Thyroid gland (tissue), 4 donors: ENCODE measurements around the gene ORM2. TPM values are rescaled to one million over a fixed set of nuclear protein-coding genes. Genes with fewer than 3 reads are reported as not detected.

ENCODE experiments used
- DNase-seq, 2 donors: peaks; one replicate each; pipeline ENCODE4 v3.0.0-alpha.2; 2019
- H3K27ac ChIP-seq, 3 donors: fragments of 200-600 bp; sonication (generic); 1 replicate in 2 of 3; 2 replicates in 1 of 3; pipeline ENCODE4 v1.5.1; 2016 to 2019; ENCODE audit warnings: mild to moderate bottlenecking in 1 of 3, moderate library complexity in 1 of 3
- H3K27me3 ChIP-seq: fragments of 200-600 bp; sonication (generic); one replicate; pipeline ENCODE4 v1.5.1; 2019
- H3K36me3 ChIP-seq, 2 donors: fragments of 200-600 bp; sonication (generic); one replicate each; pipeline ENCODE4 v1.5.1; 2016 to 2019
- H3K4me1 ChIP-seq, 2 donors: fragments of 200-600 bp; sonication (generic); one replicate each; pipeline ENCODE4 v1.5.1; 2017 to 2019
- H3K4me3 ChIP-seq, 3 donors: fragments of 200-600 bp; sonication (generic); replicated peaks in 1 of 3; 1 replicate in 2 of 3; 2 replicates in 1 of 3; pipeline ENCODE4 v1.5.1; 2016; ENCODE audit warnings: mild to moderate bottlenecking in 1 of 3
- H3K9me3 ChIP-seq: fragments of 200-600 bp; sonication (generic); one replicate; pipeline ENCODE4 v1.5.1; 2017
- POLR2A ChIP-seq, 2 donors: fragments of 450-650 bp; IDR thresholded peaks; one replicate each; pipeline ENCODE4 v1.6.1; 2017; ENCODE audit warnings: antibody characterized with exemption in 2 of 2, mild to moderate bottlenecking in 2 of 2, moderate library complexity in 1 of 2
- WGBS, 2 donors: methylation state at CpG; one replicate each; pipeline ENCODE4 v1.1.5; 2017; 5-methylcytosine and 5-hydroxymethylcytosine counted together
- intact Hi-C: fragments of 100-400 bp; cut with DNase I; formaldehyde crosslinking; loops from one replicate; pipeline ENCODE4 v1.15.1; 2023
- total RNA-seq, 4 donors: library from RNA; depleted of rRNA; stranded (reverse); fragments of >200 nt; gene quantifications; one replicate each; pipeline ENCODE4 v1.2.3, GENCODE V29; 2016
- TF ChIP-seq, protein P1 (sequence below), 6 experiments: fragments of 200-600 bp in 3 of 6; fragments of 450-650 bp in 3 of 6; sonication (generic) in 3 of 6; IDR thresholded peaks; one replicate each; pipeline ENCODE4 v1.5.1; 2016 to 2019; ENCODE audit warnings: antibody characterized with exemption in 6 of 6, mild to moderate bottlenecking in 2 of 6, inconsistent platforms in 1 of 6, moderate library complexity in 1 of 6

Gene ORM2
- total RNA-seq, 4 donors from 2014 or later: not detected

DNA sequence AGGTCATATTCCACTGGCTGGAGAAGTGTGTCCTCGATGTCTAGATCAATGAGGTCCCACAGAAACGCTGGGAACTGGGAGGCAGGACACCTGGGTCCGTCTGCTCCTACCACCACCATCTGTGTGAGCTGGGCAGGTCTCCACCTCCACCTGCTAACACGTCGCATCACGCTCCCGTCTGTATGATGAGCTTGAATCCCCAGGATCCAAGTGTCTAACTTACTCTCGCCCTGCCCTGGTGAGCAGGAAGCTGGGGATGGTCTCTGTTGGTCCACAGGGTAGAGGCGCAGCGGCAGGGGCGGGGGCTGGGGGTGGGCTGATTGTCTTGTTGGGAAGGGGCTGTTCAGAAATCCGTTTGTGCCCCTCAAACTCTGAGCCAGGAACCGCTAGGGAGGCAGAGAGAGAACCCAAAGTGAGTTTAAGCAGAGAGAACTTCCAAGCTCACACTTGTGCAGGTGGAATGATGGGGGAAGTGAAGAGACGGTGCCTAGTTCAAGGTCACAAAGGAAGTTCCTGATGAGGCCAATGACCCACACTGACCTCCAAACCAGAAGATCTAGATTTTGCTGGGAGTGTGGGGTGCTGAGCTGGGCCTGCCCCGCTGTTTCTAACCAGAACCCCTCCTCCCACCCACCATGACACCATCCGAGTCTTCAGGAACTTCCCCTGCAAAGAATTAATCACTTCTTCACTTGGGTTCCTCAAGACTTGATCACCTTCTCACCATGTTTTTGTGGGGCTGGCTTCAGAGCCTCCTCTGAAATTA lies 21.1 kb downstream of the ORM2 start:
- H3K4me1 ChIP-seq: peaks cover 0 to 12% of the 10 kb centered on the region in 2 donors
- WGBS, 2 donors: 94 to 96% methylated on average over 16 of the region's 16 CpGs
- intact Hi-C loops: no loop called here
- no peaks in the 10 kb centered on the region for H3K9me3 ChIP-seq
- no peak for DNase-seq
- no peaks in the 10 kb centered on the region for H3K27me3 ChIP-seq
- TF ChIP-seq, protein P1, sequence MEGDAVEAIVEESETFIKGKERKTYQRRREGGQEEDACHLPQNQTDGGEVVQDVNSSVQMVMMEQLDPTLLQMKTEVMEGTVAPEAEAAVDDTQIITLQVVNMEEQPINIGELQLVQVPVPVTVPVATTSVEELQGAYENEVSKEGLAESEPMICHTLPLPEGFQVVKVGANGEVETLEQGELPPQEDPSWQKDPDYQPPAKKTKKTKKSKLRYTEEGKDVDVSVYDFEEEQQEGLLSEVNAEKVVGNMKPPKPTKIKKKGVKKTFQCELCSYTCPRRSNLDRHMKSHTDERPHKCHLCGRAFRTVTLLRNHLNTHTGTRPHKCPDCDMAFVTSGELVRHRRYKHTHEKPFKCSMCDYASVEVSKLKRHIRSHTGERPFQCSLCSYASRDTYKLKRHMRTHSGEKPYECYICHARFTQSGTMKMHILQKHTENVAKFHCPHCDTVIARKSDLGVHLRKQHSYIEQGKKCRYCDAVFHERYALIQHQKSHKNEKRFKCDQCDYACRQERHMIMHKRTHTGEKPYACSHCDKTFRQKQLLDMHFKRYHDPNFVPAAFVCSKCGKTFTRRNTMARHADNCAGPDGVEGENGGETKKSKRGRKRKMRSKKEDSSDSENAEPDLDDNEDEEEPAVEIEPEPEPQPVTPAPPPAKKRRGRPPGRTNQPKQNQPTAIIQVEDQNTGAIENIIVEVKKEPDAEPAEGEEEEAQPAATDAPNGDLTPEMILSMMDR (IDR thresholded peaks at IDR 0.05): no peak
- no peak for TF ChIP-seq POLR2A (IDR thresholded peaks at IDR 0.05)
- peaks cover 25 to 54% of the 10 kb centered on the region in 2 donors for H3K36me3 ChIP-seq
- no peak overlapping the region for H3K27ac ChIP-seq
- no peak overlapping the region for H3K4me3 ChIP-seq

DNA sequence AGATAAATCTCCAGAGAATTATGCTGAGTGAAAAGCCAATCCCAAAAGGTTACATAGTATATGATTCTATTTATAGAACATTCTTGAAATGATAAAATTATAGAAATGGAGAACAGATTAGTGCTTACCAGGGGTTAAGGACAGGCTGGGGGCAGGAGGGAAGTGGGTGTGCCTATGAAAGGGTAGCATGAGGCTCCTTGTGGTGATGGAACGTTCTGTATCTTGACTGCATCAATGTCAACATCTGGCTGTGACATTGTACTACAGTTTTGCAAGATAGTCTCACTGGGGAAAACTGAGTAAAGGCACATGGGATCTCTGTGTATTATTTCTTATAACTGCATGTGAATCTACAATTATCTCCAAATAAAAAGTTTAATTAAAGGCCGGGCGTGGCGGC lies 22.3 kb downstream of the ORM2 start:
- no peaks in the 10 kb centered on the region for H3K27me3 ChIP-seq
- intact Hi-C loops: no loop called here
- TF ChIP-seq POLR2A (IDR thresholded peaks at IDR 0.05): no peak
- TF ChIP-seq, protein P1 (IDR thresholded peaks at IDR 0.05): no peak
- WGBS, 2 donors: 87 to 93% methylated on average over 4 of the region's 4 CpGs
- no peak overlapping the region for H3K27ac ChIP-seq
- H3K9me3 ChIP-seq: no peaks in the 10 kb centered on the region
- no peak for DNase-seq
- H3K36me3 ChIP-seq: peaks cover 18 to 58% of the 10 kb centered on the region in 2 donors
- H3K4me3 ChIP-seq: no peak overlapping the region
- peaks cover 0 to 12% of the 10 kb centered on the region in 2 donors for H3K4me1 ChIP-seq

DNA sequence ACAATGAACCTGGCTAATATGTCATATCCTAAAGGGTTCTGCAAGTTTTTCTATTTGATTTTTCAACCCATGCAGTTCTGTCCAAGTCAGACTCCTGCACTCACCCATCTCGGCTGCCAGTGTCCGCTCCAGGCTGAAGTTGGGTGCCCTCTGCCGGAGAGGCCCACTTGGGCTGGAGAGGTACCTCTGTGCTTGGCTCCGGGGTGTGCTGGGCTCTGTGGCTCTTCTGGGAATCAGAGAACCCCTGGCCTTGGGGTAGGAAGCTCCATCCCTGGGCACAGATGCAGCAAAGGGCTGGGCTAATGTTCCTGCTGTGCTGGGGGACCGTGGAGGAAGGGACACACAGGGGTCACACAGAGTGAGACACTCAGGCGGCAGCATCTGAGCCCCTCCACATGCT lies 26.2 kb downstream of the ORM2 start:
- intact Hi-C loops: no loop called here
- 92 to 96% methylated on average over 6 of the region's 6 CpGs for WGBS, 2 donors

DNA sequence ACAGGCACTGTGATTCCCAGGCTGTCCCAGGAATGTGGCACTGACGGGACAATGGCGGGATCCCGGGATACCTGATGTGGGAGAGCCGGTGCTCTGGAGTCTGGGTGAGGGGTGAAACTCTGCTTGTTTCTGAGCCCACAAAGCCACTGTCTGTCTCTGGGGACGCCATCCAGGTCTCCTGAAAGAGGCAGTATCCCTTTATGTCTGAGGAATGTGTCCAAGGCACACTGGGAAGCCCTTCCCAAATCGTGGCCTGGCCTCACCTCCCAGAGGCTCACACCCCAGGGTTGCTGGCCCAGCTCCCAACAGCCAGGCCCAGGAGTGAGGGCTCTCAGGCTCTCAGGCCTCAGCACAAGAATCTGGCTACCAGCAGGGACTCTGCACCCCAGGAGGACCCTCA lies 27.1 kb downstream of the ORM2 start:
- no peaks in the 10 kb centered on the region for H3K9me3 ChIP-seq
- no peaks in the 10 kb centered on the region for H3K27me3 ChIP-seq
- intact Hi-C loops: no loop called here
- no peaks in the 10 kb centered on the region for H3K4me1 ChIP-seq
- TF ChIP-seq, protein P1 (IDR thresholded peaks at IDR 0.05): no peak
- no peak for TF ChIP-seq POLR2A (IDR thresholded peaks at IDR 0.05)
- H3K36me3 ChIP-seq: peaks cover 41 to 72% of the 10 kb centered on the region in 2 donors
- 86 to 100% methylated on average over 5 to 6 of the region's 6 CpGs for WGBS, 2 donors
- H3K4me3 ChIP-seq: no peak overlapping the region
- DNase-seq: no peak
- no peak overlapping the region for H3K27ac ChIP-seq

More for the DNA sequence above, 26.2 kb downstream of the ORM2 start:
- Histone ChIP-seq H3K4me1 (no peaks in the 10 kb centered on the region), H3K36me3 (peaks cover 31 to 64% of the 10 kb centered on the region in 2 donors), H3K4me3 (no peak overlapping the region), H3K27ac (no peak overlapping the region), H3K9me3 (no peaks in the 10 kb centered on the region), H3K27me3 (no peaks in the 10 kb centered on the region)
- no peak for DNase-seq
- no peak for TF ChIP-seq POLR2A (IDR thresholded peaks at IDR 0.05)
- TF ChIP-seq, protein P1 (IDR thresholded peaks at IDR 0.05): no peak

DNA sequence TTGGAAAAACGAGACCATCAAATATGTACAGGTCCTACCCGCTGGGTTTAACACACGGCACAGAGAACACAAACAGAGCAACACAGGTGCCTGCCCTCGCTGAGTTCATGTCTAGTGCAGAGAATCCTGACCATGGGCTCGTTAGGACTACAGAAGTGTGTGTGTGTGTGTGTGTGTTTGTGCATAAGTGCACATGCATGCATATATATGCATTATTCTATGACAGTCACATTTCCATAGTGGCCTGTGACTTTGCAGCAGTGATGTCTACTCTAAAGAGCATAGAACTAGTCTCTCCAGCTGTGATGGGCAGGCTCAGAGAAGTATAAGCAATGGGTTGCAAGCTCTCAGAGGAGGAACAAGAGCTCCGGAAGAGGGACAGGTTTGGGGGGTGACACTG lies 27.7 kb downstream of the ORM2 start:
- Histone ChIP-seq H3K27me3 (no peaks in the 10 kb centered on the region), H3K27ac (no peak overlapping the region), H3K4me1 (no peaks in the 10 kb centered on the region), H3K9me3 (no peaks in the 10 kb centered on the region), H3K4me3 (no peak overlapping the region), H3K36me3 (peaks cover 46 to 78% of the 10 kb centered on the region in 2 donors)
- intact Hi-C loops: no loop called here
- TF ChIP-seq POLR2A (IDR thresholded peaks at IDR 0.05): no peak
- TF ChIP-seq, protein P1 (IDR thresholded peaks at IDR 0.05): no peak
- 86 to 95% methylated on average over 6 of the region's 6 CpGs for WGBS, 2 donors
- no peak for DNase-seq
